CD4-positive, alpha-beta T cell treated with Interleukin-10 for 1 hour (primary cell): ENCODE results near the gene PCK1.

Source experiments
- DNase-seq: peaks from one replicate; pipeline ENCODE4 v3.0.0-alpha.2; 2020

The PCK1 gene

DNA sequence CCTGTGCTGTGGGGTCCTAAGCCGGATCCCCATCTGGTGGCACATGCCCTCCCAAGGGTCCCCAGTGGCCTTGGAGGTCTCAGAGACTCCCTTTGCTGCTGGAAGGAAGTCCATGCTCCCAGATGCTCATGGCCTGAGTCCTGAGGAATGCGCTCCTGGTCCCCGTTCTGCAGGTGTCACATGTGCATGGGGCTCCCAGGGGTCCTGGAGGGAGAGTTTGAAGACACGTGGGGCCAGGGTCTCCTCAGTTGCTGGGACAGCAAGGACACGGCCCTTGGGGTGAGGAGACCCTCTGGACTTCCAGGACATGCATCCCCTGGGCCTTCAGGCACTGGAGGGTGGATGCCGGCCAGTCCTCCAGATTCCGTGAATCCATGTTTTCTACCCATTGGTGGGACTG, 47.6 kb downstream of the PCK1 start:
- no peak for DNase-seq

DNA sequence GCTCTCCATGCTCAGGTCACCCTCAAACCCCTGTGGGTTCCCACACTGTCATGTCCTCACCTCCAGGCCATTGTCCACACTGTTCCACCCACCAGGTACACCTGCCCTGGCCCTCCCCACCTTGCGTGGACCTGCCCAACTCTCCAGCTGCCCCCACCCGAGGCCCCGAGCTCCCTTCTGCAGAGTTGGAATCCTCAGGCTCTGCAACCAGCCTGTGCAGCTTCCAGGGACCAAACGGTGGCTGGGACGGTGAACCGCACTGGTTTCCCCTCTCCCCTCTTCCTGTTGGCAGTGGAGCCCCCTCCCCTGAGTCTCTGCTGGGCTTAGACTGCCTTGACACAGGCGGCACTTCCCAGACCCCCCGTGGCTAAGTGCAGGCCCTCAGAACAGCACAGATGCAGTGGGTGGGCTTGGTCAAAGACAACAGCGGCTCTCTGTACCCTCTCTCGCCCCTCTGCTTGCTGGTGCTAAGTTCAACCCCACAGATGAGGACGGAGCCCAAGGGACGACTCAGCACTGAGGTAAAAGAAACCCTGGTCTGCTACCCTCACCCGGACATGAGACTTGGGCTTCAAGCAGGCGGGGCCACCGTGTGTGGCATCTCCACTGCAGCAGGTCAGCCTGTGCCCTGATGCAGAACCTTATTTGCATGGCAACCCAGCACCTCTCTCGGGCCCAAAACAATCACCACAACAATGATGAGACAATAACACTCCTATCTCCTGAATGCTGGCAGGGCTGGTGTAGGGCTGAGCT, 48.4 kb downstream of the PCK1 start:
- no peak for DNase-seq

DNA sequence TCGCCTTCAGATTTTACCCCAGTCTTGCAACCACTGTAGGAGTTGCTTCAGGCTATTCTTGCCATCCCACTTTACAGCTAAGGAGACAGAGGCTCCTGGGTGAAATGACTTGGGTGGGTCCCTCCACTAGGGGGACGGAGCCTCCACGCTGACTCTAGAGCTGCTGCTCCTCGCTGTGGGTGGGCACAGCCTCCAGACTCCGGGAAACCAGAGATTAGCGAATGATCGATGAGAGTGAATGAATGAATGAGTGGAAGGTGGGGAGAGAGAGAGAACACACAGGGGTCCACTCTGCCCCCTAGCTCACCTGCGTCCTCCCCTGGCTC, 48.9 kb downstream of the PCK1 start:
- DNase-seq: no peak

DNA sequence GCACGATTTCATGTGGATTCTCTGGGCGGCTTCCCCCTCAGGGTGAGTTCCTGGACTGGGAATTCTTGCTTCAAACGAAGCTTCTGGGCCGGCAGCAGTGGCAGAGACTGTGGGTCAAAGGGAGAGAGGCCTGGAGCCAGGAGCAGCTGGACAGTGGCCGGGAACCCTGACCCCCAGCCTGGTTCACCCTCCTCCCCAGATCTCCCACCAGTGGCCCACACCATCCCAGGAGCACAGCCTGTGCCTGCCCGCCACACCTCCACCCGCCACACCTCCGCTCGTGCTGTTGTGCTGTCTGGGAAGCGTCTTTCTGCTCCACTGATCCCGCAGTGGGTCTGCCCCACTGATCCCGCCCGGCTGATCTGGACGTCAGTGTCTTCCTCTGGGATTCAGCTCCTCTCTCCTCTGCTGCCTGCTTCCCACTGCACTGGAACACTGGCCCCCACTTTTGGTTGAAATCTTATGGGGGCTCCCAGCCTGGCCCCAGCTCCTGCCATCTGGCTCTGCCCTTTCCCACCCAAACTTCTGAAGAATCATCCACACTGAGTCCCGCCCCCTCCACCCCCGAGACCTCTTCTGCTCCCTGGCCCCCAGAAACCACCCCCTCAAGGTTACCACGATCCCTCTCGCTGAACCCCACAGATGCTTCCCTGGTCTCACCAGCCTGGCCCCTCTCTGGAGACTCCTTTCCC, 49.5 kb downstream of the PCK1 start:
- DNase-seq: no peak

GRCh38 chr20:57611586-57612311, 50.8 kb downstream of the PCK1 start:
- DNase-seq: no peak

- no peak for DNase-seq
Measured at GRCh38 chr20:57612436-57612835, 51.5 kb downstream of the PCK1 start.

DNA sequence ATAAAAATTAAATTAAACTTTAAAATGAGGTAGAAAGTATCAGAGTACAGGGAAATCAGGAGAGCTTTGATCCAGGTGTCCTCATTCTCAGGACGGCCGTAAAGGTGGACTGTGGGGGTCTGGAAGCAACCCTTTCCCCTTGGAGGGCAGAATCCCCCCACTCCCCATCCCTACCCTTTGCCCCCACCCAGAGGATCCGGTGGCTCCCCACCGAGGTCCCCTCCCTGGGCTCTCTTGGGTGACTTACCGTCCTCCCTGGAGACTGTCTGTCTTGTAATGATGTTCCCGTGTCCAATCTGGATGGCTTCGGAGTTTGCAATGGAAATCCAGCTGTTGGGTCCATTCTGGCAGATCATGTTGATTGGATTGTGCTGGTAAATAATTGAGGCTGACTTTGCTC, 52.0 kb downstream of the PCK1 start:
- DNase-seq: no peak

DNA sequence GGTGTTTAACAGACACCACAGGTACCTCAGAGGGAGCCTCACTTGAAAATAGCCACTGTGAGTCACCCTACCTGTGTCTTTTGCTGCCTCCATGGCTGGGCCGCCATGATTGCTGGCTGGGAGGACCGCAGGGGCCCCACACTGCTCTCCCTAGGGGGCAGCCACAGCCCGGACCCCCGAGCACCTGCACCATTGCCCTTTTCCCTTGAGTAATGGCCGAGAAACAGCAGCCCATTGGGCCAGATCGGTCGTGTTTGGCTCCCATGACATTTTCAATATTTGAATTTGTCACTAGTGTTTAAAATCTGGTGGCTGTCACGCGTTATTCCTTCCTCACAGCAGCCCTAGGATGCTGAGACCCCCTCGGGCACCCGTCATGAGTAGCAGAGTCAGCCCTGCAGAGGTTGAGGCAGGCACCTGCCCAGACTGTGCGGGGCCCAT, 52.6 kb downstream of the PCK1 start:
- DNase-seq: no peak

DNA sequence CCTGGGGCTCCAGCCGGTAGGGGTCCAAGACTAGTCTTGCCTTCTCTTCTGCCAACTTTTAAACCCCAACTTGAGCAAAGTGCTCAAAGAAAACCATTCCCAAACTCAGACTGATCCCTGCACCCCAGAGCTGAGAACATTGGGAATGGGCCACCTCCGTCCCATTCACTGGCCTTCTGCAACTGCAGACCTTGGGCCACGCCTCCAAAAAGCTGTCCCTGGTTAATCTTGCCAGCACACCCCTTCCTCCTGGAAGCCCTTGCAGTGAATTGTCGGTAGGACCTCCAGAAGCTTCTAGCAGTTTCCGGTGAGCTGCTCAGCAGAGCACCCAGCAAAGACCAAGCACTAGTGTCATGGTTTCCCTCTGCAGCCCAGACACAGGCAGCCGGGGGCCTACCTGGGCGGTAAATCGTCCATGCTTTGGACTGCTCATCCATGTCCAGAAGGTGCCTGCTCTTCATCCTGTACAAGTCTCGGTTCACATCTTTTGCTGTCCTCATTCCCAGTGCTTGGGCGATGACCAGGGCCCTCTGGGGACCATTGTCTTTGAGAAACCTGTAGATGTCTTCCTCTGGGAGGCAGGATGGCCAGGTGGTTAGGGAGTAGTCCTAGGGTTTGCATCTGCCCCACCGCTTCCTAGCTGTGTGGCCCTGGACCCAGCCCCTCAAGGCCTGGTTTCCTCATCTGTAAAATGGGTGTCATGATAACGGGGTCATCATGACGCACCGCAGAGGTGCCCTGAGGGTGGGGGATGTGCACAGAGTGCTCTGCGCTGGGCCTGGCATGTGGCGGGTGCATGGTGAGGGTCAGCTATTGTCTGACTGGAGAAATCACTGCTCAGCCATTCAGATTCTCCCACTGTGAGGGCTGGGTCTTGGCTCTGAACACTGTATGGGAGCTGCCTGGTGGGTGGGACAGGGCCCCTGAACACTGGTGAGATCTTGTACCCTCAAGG, 53.9 kb downstream of the PCK1 start:
- no peak for DNase-seq

GRCh38 chr20:57615445-57615811, 54.5 kb downstream of the PCK1 start:
- DNase-seq: no peak

DNA sequence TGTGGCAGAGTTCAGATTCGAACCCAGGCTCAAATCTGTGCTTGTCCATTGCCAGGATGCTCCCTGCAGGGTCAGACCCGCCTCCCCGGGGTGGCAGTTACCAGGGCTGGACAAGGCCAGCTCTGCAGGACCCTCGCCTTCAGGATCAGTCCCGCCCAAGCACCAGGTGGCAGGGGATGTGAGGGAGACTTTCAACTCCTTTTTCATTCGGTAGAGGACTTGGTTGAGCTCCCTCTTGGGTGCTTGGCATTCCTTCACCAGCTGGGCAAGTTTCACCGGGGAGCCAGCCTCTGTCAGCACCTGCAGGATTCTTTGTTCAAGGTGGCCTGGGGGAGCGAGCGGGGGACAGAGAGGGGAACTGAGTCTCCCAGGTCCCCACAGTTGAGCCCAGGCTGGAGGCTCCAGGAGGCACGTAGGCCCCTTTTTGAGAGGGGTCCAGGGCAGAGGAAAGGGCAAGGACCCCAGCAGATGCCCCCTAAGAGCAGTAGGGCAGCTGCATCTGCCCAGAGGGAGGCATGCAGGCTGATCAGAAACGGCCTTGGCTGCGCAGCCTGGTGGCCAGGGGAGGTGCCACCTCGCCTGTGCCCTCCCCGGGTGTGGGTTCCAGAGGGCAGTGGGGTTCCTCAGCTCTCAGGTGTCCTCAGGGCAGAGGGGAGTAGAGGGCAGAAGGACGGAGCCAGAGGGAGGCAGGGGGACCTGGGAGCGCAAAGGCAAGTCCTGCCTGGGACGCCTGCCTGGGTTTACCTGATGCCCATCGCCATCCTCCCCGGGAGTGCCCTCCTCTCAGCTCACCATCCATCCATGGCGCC, 55.4 kb downstream of the PCK1 start:
- DNase-seq: no peak

- DNase-seq: no peak
Measured at GRCh38 chr20:57617079-57617795, 56.3 kb downstream of the PCK1 start.
